HEK293 (cell line): Measurements from ENCODE around the gene CD99L2.

Source experiments
- CTCF ChIA-PET: fragments of 350-600 bp; formaldehyde crosslinking; extraction: SDS; loops from one replicate; lab custom pipeline; 2021; ENCODE audit warnings: antibody characterized with exemption; lab: Yijun Ruan, JAX
- POLR2A ChIA-PET: fragments of 300-600 bp; formaldehyde crosslinking; extraction: SDS; loops from one replicate; lab custom pipeline; 2020; ENCODE audit warnings: antibody characterized with exemption, inconsistent platforms; lab: Yijun Ruan, JAX
- H3K27ac ChIP-seq: fragments of 200-500 bp; sonication (Bioruptor generic); 2 replicates; pipeline ENCODE4 v1.5.1; 2014; ENCODE audit warnings: low read depth, low read length, control low read depth, inconsistent platforms; ENCODE audit errors: extremely low read depth
- H3K36me3 ChIP-seq, 2 experiments: fragments of 200-500 bp in 1 of 2; sonication (Bioruptor generic) in 1 of 2; 1 replicate in 1 of 2; 2 replicates in 1 of 2; pipeline ENCODE4 v1.5.1; 2014 to 2017; ENCODE audit warnings: inconsistent platforms in 2 of 2, low read length in 2 of 2; ENCODE audit not compliant: control insufficient read depth in 2 of 2, insufficient read depth in 1 of 2
- H3K4me1 ChIP-seq: fragments of 200-500 bp; sonication (Bioruptor generic); 2 replicates; pipeline ENCODE4 v1.5.1; 2014; ENCODE audit warnings: mild to moderate bottlenecking, low read length, inconsistent platforms; ENCODE audit not compliant: control insufficient read depth, insufficient read depth
- H3K4me3 ChIP-seq: 2 replicates; pipeline ENCODE4 v1.5.1; 2011; ENCODE audit warnings: low read depth, mild to moderate bottlenecking, control low read depth, low read length, moderate library complexity
- H3K9me3 ChIP-seq: fragments of 200-500 bp; sonication (Bioruptor generic); 2 replicates; pipeline ENCODE4 v1.5.1; 2014; ENCODE audit warnings: low read depth, low read length, inconsistent platforms; ENCODE audit not compliant: control insufficient read depth, insufficient read depth
- FEZF1 ChIP-seq: fragments of 450-650 bp; formaldehyde crosslinking; IDR thresholded peaks from 2 replicates; pipeline ENCODE4 v1.5.1; 2016; ENCODE audit warnings: missing biosample characterization, missing genetic modification characterization
- GLIS1 ChIP-seq: fragments of 450-650 bp; formaldehyde crosslinking; IDR thresholded peaks from 2 replicates; pipeline ENCODE4 v1.5.1; 2016; ENCODE audit warnings: missing biosample characterization, missing genetic modification characterization
- MYNN ChIP-seq: fragments of 450-650 bp; formaldehyde crosslinking; IDR thresholded peaks from 2 replicates; pipeline ENCODE4 v1.5.1; 2016; ENCODE audit warnings: missing biosample characterization, missing genetic modification characterization, borderline replicate concordance
- MZF1 ChIP-seq: fragments of 450-650 bp; formaldehyde crosslinking; IDR thresholded peaks from 2 replicates; pipeline ENCODE4 v1.5.1; 2017; ENCODE audit warnings: missing biosample characterization, missing genetic modification characterization, borderline replicate concordance
- SCRT2 ChIP-seq: fragments of 450-650 bp; formaldehyde crosslinking; IDR thresholded peaks from 2 replicates; pipeline ENCODE4 v1.5.1; 2016; ENCODE audit warnings: missing biosample characterization, missing genetic modification characterization
- ZBTB21 ChIP-seq: fragments of 450-650 bp; formaldehyde crosslinking; IDR thresholded peaks from 2 replicates; pipeline ENCODE4 v1.5.1; 2017; ENCODE audit warnings: missing biosample characterization, missing genetic modification characterization
- ZEB2 ChIP-seq: fragments of 450-650 bp; formaldehyde crosslinking; IDR thresholded peaks from 2 replicates; pipeline ENCODE4 v1.5.1; 2016; ENCODE audit warnings: missing biosample characterization, missing genetic modification characterization
- ZFHX2 ChIP-seq: fragments of 450-650 bp; formaldehyde crosslinking; conservative IDR thresholded peaks from 2 replicates; pipeline ENCODE4 v1.5.1; 2016; ENCODE audit warnings: missing biosample characterization, missing genetic modification characterization
- ZFP69B ChIP-seq: fragments of 450-650 bp; formaldehyde crosslinking; IDR thresholded peaks from 2 replicates; pipeline ENCODE4 v1.5.1; 2016; ENCODE audit warnings: missing biosample characterization, missing genetic modification characterization
- ZNF112 ChIP-seq: fragments of 450-650 bp; formaldehyde crosslinking; IDR thresholded peaks from 2 replicates; pipeline ENCODE4 v1.5.0; 2017; ENCODE audit warnings: missing biosample characterization, missing genetic modification characterization
- ZNF132 ChIP-seq: fragments of 450-650 bp; formaldehyde crosslinking; IDR thresholded peaks from 2 replicates; pipeline ENCODE4 v1.5.1; 2017; ENCODE audit warnings: missing biosample characterization, missing genetic modification characterization, borderline replicate concordance
- ZNF16 ChIP-seq: fragments of 450-650 bp; formaldehyde crosslinking; IDR thresholded peaks from 2 replicates; pipeline ENCODE4 v1.5.1; 2016; ENCODE audit warnings: low read depth, missing biosample characterization, missing genetic modification characterization
- ZNF169 ChIP-seq: fragments of 450-650 bp; formaldehyde crosslinking; IDR thresholded peaks from 2 replicates; pipeline ENCODE4 v1.5.1; 2016; ENCODE audit warnings: missing biosample characterization, missing genetic modification characterization
- ZNF175 ChIP-seq: fragments of 450-650 bp; formaldehyde crosslinking; IDR thresholded peaks from 2 replicates; pipeline ENCODE4 v1.5.1; 2016; ENCODE audit warnings: missing biosample characterization, missing genetic modification characterization
- ZNF302 ChIP-seq: fragments of 450-650 bp; formaldehyde crosslinking; IDR thresholded peaks from 2 replicates; pipeline ENCODE4 v1.5.1; 2016; ENCODE audit warnings: missing biosample characterization, missing genetic modification characterization, low read depth
- ZNF596 ChIP-seq: fragments of 450-650 bp; IDR thresholded peaks from 2 replicates; pipeline ENCODE4 v1.5.0; 2018; ENCODE audit warnings: missing biosample characterization, mild to moderate bottlenecking, missing genetic modification characterization, moderate library complexity
- ZNF610 ChIP-seq: fragments of 450-650 bp; formaldehyde crosslinking; IDR thresholded peaks from 2 replicates; pipeline ENCODE4 v1.5.1; 2016; ENCODE audit warnings: missing biosample characterization, missing genetic modification characterization, borderline replicate concordance
- ZNF624 ChIP-seq: fragments of 450-650 bp; formaldehyde crosslinking; IDR thresholded peaks from 2 replicates; pipeline ENCODE4 v1.5.1; 2017; ENCODE audit warnings: missing biosample characterization, missing genetic modification characterization
- ZNF670 ChIP-seq: fragments of 450-650 bp; formaldehyde crosslinking; IDR thresholded peaks from 2 replicates; pipeline ENCODE4 v1.5.1; 2016; ENCODE audit warnings: missing biosample characterization, missing genetic modification characterization, low read depth
- ZNF837 ChIP-seq: fragments of 450-650 bp; formaldehyde crosslinking; IDR thresholded peaks from 2 replicates; pipeline ENCODE4 v1.5.1; 2016; ENCODE audit warnings: missing biosample characterization, missing genetic modification characterization
- TF ChIP-seq, protein P1 (sequence below): fragments of 450-650 bp; formaldehyde crosslinking; IDR thresholded peaks from 2 replicates; pipeline ENCODE4 v1.5.1; 2016; ENCODE audit warnings: missing biosample characterization, missing genetic modification characterization
- TF ChIP-seq, protein P2 (sequence below): fragments of 450-650 bp; formaldehyde crosslinking; IDR thresholded peaks from 2 replicates; pipeline ENCODE4 v1.5.1; 2016; ENCODE audit warnings: missing biosample characterization, missing genetic modification characterization

The CD99L2 gene

DNA sequence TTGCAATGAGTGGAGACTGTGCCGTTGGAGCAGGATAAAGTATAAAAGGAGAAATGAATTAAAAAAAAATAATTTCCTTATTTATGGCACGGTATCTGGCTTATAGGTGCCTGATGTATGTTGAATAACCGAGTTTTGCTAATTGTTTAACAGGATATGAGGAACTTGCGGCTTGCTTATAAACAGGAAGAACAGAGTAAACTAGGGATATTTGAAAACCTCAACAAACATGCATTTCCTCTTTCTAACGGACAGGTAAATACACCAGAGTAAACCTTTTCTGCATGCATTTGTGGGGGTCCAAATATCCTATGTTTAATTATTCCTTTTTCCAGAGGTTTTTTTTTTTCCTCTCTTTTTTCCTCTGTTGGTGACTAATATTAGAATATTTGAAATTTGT is 168.5 kb downstream of the CD99L2 start:
- H3K4me3 ChIP-seq, result no peak overlapping the region
- ChIA-PET POLR2A (interaction anchor here (0.7 kb wide), 1 partner anchor 19 kb away, joined by 3 read pairs; no protein-coding TSS in a partner anchor), CTCF (interaction anchor here (0.6 to 0.7 kb wide), 2 partner anchors 14 to 333 kb away, joined by 3 to 4 read pairs; no protein-coding TSS in a partner anchor)
- H3K27ac ChIP-seq, result no peak overlapping the region
- no peaks in the 10 kb centered on the region for H3K9me3 ChIP-seq
- H3K4me1 ChIP-seq, result no peaks in the 10 kb centered on the region
- TF ChIP-seq ZFP69B, result no peak
- no peak for TF ChIP-seq ZEB2
- TF ChIP-seq ZNF610 (tag by site-specific recombination), result no peak
- TF ChIP-seq, protein P1, sequence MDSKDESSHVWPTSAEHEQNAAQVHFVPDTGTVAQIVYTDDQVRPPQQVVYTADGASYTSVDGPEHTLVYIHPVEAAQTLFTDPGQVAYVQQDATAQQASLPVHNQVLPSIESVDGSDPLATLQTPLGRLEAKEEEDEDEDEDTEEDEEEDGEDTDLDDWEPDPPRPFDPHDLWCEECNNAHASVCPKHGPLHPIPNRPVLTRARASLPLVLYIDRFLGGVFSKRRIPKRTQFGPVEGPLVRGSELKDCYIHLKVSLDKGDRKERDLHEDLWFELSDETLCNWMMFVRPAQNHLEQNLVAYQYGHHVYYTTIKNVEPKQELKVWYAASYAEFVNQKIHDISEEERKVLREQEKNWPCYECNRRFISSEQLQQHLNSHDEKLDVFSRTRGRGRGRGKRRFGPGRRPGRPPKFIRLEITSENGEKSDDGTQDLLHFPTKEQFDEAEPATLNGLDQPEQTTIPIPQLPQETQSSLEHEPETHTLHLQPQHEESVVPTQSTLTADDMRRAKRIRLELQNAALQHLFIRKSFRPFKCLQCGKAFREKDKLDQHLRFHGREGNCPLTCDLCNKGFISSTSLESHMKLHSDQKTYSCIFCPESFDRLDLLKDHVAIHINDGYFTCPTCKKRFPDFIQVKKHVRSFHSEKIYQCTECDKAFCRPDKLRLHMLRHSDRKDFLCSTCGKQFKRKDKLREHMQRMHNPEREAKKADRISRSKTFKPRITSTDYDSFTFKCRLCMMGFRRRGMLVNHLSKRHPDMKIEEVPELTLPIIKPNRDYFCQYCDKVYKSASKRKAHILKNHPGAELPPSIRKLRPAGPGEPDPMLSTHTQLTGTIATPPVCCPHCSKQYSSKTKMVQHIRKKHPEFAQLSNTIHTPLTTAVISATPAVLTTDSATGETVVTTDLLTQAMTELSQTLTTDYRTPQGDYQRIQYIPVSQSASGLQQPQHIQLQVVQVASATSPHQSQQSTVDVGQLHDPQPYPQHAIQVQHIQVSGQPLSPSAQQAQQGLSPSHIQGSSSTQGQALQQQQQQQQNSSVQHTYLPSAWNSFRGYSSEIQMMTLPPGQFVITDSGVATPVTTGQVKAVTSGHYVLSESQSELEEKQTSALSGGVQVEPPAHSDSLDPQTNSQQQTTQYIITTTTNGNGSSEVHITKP (tag by site-specific recombination), result no peak
- TF ChIP-seq, protein P2, sequence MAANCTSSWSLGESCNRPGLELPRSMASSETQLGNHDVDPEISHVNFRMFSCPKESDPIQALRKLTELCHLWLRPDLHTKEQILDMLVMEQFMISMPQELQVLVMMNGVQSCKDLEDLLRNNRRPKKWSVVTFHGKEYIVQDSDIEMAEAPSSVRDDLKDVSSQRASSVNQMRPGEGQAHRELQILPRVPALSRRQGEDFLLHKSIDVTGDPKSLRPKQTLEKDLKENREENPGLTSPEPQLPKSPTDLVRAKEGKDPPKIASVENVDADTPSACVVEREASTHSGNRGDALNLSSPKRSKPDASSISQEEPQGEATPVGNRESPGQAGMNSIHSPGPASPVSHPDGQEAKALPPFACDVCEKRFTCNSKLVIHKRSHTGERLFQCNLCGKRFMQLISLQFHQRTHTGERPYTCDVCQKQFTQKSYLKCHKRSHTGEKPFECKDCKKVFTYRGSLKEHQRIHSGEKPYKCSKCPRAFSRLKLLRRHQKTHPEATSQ (tag by site-specific recombination), result no peak
- TF ChIP-seq ZFHX2, result no peak
- TF ChIP-seq ZBTB21 (tag by site-specific recombination), result no peak
- no peak for TF ChIP-seq MZF1 (tag by site-specific recombination)
- TF ChIP-seq FEZF1 (tag by site-specific recombination), result no peak
- TF ChIP-seq GLIS1 (tag by site-specific recombination), result no peak
- no peak for TF ChIP-seq ZNF596 (tag by site-specific recombination)
- no peak for TF ChIP-seq ZNF169 (tag by site-specific recombination)
- TF ChIP-seq ZNF624 (tag by site-specific recombination), result no peak
- TF ChIP-seq SCRT2 (tag by site-specific recombination), result no peak
- TF ChIP-seq MYNN, result no peak
- no peak for TF ChIP-seq ZNF302 (tag by site-specific recombination)
- no peak for TF ChIP-seq ZNF112 (tag by site-specific recombination)
- TF ChIP-seq ZNF132, result no peak
- no peak for TF ChIP-seq ZNF175 (tag by site-specific recombination)
- TF ChIP-seq ZNF837 (tag by site-specific recombination), result no peak
- peaks cover 3 to 46% of the 10 kb centered on the region in 2 experiments for H3K36me3 ChIP-seq

DNA sequence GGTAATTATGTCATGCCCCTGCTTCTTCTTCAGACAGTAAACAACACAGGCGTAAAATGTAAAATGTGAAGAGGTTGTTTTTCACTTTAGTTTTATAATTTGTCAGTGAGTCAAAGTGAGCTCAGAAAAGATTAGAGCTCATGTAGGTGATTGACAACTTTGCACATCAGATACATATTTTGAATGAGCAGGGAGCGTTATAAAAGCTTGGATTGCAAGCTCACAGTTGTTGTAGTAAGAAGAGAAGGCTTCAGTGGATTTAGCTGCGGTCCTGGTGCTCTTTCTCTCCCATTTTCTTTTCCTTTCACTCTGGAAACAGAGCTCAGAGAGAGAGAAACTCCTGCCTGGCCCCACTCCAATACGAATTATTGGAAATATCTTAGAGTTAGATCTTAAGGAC is 178.8 kb downstream of the CD99L2 start:
- H3K27ac ChIP-seq, result no peak overlapping the region
- ChIA-PET CTCF (interaction anchor here (1.0 to 6.8 kb wide), 2 partner anchors 37 to 349 kb away, joined by 3 to 58 read pairs; no protein-coding TSS in a partner anchor), POLR2A (no interaction called here)

More for the DNA sequence above, 178.8 kb downstream of the CD99L2 start:
- no peaks in the 10 kb centered on the region for H3K4me1 ChIP-seq
- H3K36me3 ChIP-seq, result no peaks in the 10 kb centered on the region
- TF ChIP-seq ZNF670 (no peak), ZNF16 (tag by site-specific recombination) (no peak)
- no peak overlapping the region for H3K4me3 ChIP-seq
- H3K9me3 ChIP-seq, result peaks cover 2% of the 10 kb centered on the region; the same call in 1 of the 2 replicates
